ENCODE measurements around the gene RBPJL.

RBPJL gene

DNA sequence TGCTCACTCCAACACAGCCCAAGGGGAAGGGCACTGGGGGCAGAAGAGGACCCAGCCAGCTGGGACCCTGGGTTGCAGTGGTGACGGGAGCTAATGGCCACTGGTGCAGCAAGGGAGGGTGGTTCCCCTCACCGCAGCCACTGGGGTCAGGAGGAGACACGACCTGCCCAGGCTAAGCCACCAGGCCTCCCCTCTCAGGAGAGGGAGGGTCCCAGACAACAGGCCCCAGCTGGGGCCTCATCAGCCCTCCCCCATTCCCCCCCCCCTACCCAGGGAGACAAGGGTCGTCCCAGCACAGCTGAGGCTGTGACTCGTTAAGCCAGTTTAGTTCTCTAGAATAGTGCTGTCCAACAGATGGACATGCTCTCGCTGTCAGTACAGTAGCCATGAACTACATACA is 18.7 kb downstream of the RBPJL start:
- no peak for TF ChIP-seq FOXK2 (IDR thresholded peaks at IDR 0.05)
- TF ChIP-seq NFRKB (IDR thresholded peaks at IDR 0.05): no peak
- no peak for TF ChIP-seq HDGF (IDR thresholded peaks at IDR 0.05; ENCODE audit: borderline replicate concordance)
- no peak for TF ChIP-seq L3MBTL2 (conservative IDR thresholded peaks at IDR 0.05)
- TF ChIP-seq ARNT (IDR thresholded peaks at IDR 0.05): no peak
- TF ChIP-seq ELF4 (IDR thresholded peaks at IDR 0.05): no peak
- no peak for TF ChIP-seq PKNOX1 (IDR thresholded peaks at IDR 0.05)
- no peak for TF ChIP-seq BHLHE40 (IDR thresholded peaks at IDR 0.05; ENCODE audit: borderline replicate concordance)
- no peak for TF ChIP-seq FOXM1 (IDR thresholded peaks at IDR 0.05; ENCODE audit: borderline replicate concordance)
- no peak for TF ChIP-seq TARDBP (IDR thresholded peaks at IDR 0.05)
- no peak for TF ChIP-seq SUZ12 (IDR thresholded peaks at IDR 0.05)
- no peak for TF ChIP-seq ZNF384 (IDR thresholded peaks at IDR 0.05)
- no peak for TF ChIP-seq LEF1 (IDR thresholded peaks at IDR 0.05; ENCODE audit: borderline replicate concordance)
- TF ChIP-seq SP1 (IDR thresholded peaks at IDR 0.05): no peak
- TF ChIP-seq CTBP1 (IDR thresholded peaks at IDR 0.05; ENCODE audit: borderline replicate concordance): no peak
- no peak for TF ChIP-seq FOXA1 (IDR thresholded peaks at IDR 0.05)
- ChIA-PET CTCF (no interaction called here), POLR2A (no interaction called here)
- DNase-seq (ENCODE audit: extremely low spot score): no peak

DNA sequence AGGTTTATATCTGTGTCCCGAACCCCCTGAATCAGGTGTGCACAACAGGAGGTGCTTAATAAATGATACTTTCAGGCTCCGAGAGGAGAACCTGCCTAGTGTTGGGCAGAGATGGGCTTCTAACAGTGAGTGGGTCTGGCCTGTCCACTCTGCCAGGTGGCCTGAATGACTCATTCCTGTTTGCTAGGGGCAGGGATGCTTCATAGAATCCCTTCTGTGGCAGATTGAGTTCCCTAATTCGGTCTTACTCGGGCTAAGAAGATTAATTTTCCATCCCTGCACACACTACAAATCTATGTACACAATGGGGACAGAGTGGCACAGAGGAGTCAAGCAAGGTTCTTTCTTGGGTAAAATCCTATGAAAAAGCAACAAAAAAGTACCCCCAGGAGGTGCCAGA is 21.8 kb downstream of the RBPJL start:
- CTCF ChIA-PET: no interaction called here
- POLR2A ChIA-PET: no interaction called here
- TF ChIP-seq L3MBTL2 (conservative IDR thresholded peaks at IDR 0.05): no peak
- no peak for TF ChIP-seq SP1 (IDR thresholded peaks at IDR 0.05)
- no peak for TF ChIP-seq BHLHE40 (IDR thresholded peaks at IDR 0.05; ENCODE audit: borderline replicate concordance)
- no peak for TF ChIP-seq ELF4 (IDR thresholded peaks at IDR 0.05)
- TF ChIP-seq SUZ12 (IDR thresholded peaks at IDR 0.05): no peak
- no peak for TF ChIP-seq HDGF (IDR thresholded peaks at IDR 0.05; ENCODE audit: borderline replicate concordance)
- no peak for TF ChIP-seq ARNT (IDR thresholded peaks at IDR 0.05)
- DNase-seq (ENCODE audit: extremely low spot score): no peak

- TF ChIP-seq LEF1 (IDR thresholded peaks at IDR 0.05; ENCODE audit: borderline replicate concordance) (no peak), FOXK2 (IDR thresholded peaks at IDR 0.05) (no peak), SP1 (IDR thresholded peaks at IDR 0.05) (no peak), ARNT (IDR thresholded peaks at IDR 0.05) (no peak), ELF4 (IDR thresholded peaks at IDR 0.05) (no peak), PKNOX1 (IDR thresholded peaks at IDR 0.05) (no peak), TARDBP (IDR thresholded peaks at IDR 0.05) (no peak), L3MBTL2 (conservative IDR thresholded peaks at IDR 0.05) (no peak)
- CTCF ChIA-PET: no interaction called here
- DNase-seq (ENCODE audit: extremely low spot score): no peak
- POLR2A ChIA-PET: no interaction called here
Measured at GRCh38 chr20:45329497-45330319, 23.1 kb downstream of the RBPJL start.

GRCh38 chr20:45330476-45330875 is 23.8 kb downstream of the RBPJL start:
- POLR2A ChIA-PET: no interaction called here
- TF ChIP-seq L3MBTL2 (conservative IDR thresholded peaks at IDR 0.05) (no peak), PKNOX1 (IDR thresholded peaks at IDR 0.05) (no peak), ELF4 (IDR thresholded peaks at IDR 0.05) (no peak), NFRKB (IDR thresholded peaks at IDR 0.05) (no peak), HDGF (IDR thresholded peaks at IDR 0.05; ENCODE audit: borderline replicate concordance) (no peak), FOXM1 (IDR thresholded peaks at IDR 0.05; ENCODE audit: borderline replicate concordance) (no peak), FOXK2 (IDR thresholded peaks at IDR 0.05) (no peak), CTBP1 (IDR thresholded peaks at IDR 0.05; ENCODE audit: borderline replicate concordance) (no peak), SP1 (IDR thresholded peaks at IDR 0.05) (no peak), ARNT (IDR thresholded peaks at IDR 0.05) (no peak), SUZ12 (IDR thresholded peaks at IDR 0.05) (no peak), BHLHE40 (IDR thresholded peaks at IDR 0.05; ENCODE audit: borderline replicate concordance) (no peak)
- DNase-seq (ENCODE audit: extremely low spot score): no peak
- CTCF ChIA-PET: no interaction called here

- no peak for DNase-seq (ENCODE audit: extremely low spot score)
Measured at GRCh38 chr20:45336530-45337366, 30.1 kb downstream of the RBPJL start.

More at GRCh38 chr20:45336530-45337366, 30.1 kb downstream of the RBPJL start:
- ChIA-PET CTCF (interaction anchor here (1.0 to 2.2 kb wide), 2 partner anchors 14 to 26 kb away, joined by 3 to 7 read pairs; partner anchors contain the start of gene SYS1), POLR2A (interaction anchor here (0.7 to 1.5 kb wide), 3 partner anchors 10 to 26 kb away, joined by 3 to 4 read pairs (median 4); partner anchors contain the start of gene SYS1)
- TF ChIP-seq TARDBP (IDR thresholded peaks at IDR 0.05) (no peak), FOXM1 (IDR thresholded peaks at IDR 0.05; ENCODE audit: borderline replicate concordance) (no peak), FOXK2 (IDR thresholded peaks at IDR 0.05) (no peak), ZNF384 (IDR thresholded peaks at IDR 0.05) (no peak), SP1 (IDR thresholded peaks at IDR 0.05) (no peak), BHLHE40 (IDR thresholded peaks at IDR 0.05; ENCODE audit: borderline replicate concordance) (no peak), FOXA1 (IDR thresholded peaks at IDR 0.05) (no peak), CTBP1 (IDR thresholded peaks at IDR 0.05; ENCODE audit: borderline replicate concordance) (no peak), ARNT (IDR thresholded peaks at IDR 0.05) (no peak), PKNOX1 (IDR thresholded peaks at IDR 0.05) (no peak), LEF1 (IDR thresholded peaks at IDR 0.05; ENCODE audit: borderline replicate concordance) (no peak), ELF4 (IDR thresholded peaks at IDR 0.05) (no peak), L3MBTL2 (conservative IDR thresholded peaks at IDR 0.05) (no peak), NFRKB (IDR thresholded peaks at IDR 0.05) (no peak), SUZ12 (IDR thresholded peaks at IDR 0.05) (no peak), HDGF (IDR thresholded peaks at IDR 0.05; ENCODE audit: borderline replicate concordance) (no peak)

Measured in HEK293T (cell line).